ENCODE measurements around the gene RACK1.
"Not testable (repeated sequence)": the region's sequence is repeated elsewhere in the genome, so short reads cannot be mapped to it uniquely, and the experiment has no call there.

The RACK1 gene

GRCh38 chr5:181233088-181233800, 10.5 kb downstream of the RACK1 start:
- DNase-seq, result no peak

GRCh38 chr5:181232593-181232992, 11.1 kb downstream of the RACK1 start:
- no peak for DNase-seq

GRCh38 chr5:181231432-181231831, 12.3 kb downstream of the RACK1 start:
- no peak for DNase-seq

- no peak for DNase-seq
These were observed 13.2 kb downstream of the RACK1 start for GRCh38 chr5:181230551-181230950.

- DNase-seq, result no peak
These were observed 13.7 kb downstream of the RACK1 start for GRCh38 chr5:181229996-181230395.

GRCh38 chr5:181224390-181225229, 19.1 kb downstream of the RACK1 start:
- DNase-seq, result no peak

- DNase-seq, result no peak
These were observed 19.8 kb downstream of the RACK1 start for GRCh38 chr5:181223729-181224389.

- DNase-seq, result no peak
These were observed 20.5 kb downstream of the RACK1 start, which contains the start of gene TRIM41 for GRCh38 chr5:181223058-181223728. Gene TRIM41, plus strand, starts transcription at chr5:181223281. Its CDS starts 719 bp downstream, at chr5:181224000.

- no peak for DNase-seq
These were observed 21.1 kb downstream of the RACK1 start for GRCh38 chr5:181222630-181223057.

GRCh38 chr5:181221792-181222629, 21.7 kb downstream of the RACK1 start:
- DNase-seq, result no peak

GRCh38 chr5:181221105-181221791, 22.5 kb downstream of the RACK1 start:
- DNase-seq, result no peak

GRCh38 chr5:181220178-181220515, 23.6 kb downstream of the RACK1 start:
- DNase-seq, result no peak

- DNase-seq, result no peak
These were observed 24.2 kb downstream of the RACK1 start for GRCh38 chr5:181219262-181220177.

- no peak for DNase-seq
These were observed 24.9 kb downstream of the RACK1 start for GRCh38 chr5:181218795-181219124.

GRCh38 chr5:181217803-181218062, 26.0 kb downstream of the RACK1 start:
- DNase-seq, result no peak

- DNase-seq, result no peak
These were observed 26.4 kb downstream of the RACK1 start for GRCh38 chr5:181217111-181217802.

GRCh38 chr5:181215997-181216989, 27.4 kb downstream of the RACK1 start:
- DNase-seq, result no peak

GRCh38 chr5:181214249-181214648, 29.5 kb downstream of the RACK1 start:
- DNase-seq, result not testable (repeated sequence)

GRCh38 chr5:181212934-181213333, 30.8 kb downstream of the RACK1 start:
- no peak for DNase-seq
